B cell (primary cell): ENCODE measurements around the gene MAPKAPK3. TPM values are rescaled to one million over a fixed set of nuclear protein-coding genes. Genes with fewer than 3 reads are reported as not detected.
A peak's percentile ranks its signal among the peaks of the same experiment; 100 is the strongest.

Experiments
- ATAC-seq: fragments of 200-7000 bp; cut with Tn5 transposase; one replicate; pipeline ENCODE4 v1.10.0; 2021; ENCODE audit warnings: low read depth, mild to moderate bottlenecking, moderate number of reproducible peaks, moderate library complexity
- CTCF ChIA-PET: fragments of 350-600 bp; sonication (Branson Sonifier 250); formaldehyde crosslinking; loops from one replicate; lab custom pipeline; 2021; ENCODE audit warnings: antibody characterized with exemption, inconsistent platforms; lab: Charles Lee
- POLR2A ChIA-PET: fragments of 350-600 bp; sonication (Branson Sonifier 250); formaldehyde crosslinking; loops from one replicate; lab custom pipeline; 2021; ENCODE audit warnings: antibody characterized with exemption; lab: Charles Lee
- DNase-seq: peaks from one replicate; pipeline ENCODE4 v3.0.0; 2013
- H2AFZ ChIP-seq: 2 replicates; pipeline ENCODE4 v1.6.1; 2012; ENCODE audit warnings: mild to moderate bottlenecking, low read depth, low read length; ENCODE audit not compliant: insufficient read depth, poor library complexity, severe bottlenecking
- H3K27ac ChIP-seq, 2 donors: 1 replicate in 1 of 2; 2 replicates in 1 of 2; pipeline ENCODE4 v1.5.1; 2012 to 2013; ENCODE audit warnings: low read length in 2 of 2, mild to moderate bottlenecking in 2 of 2, moderate library complexity in 1 of 2
- H3K27me3 ChIP-seq, 4 experiments: fragments of 200-600 bp in 1 of 4; sonication (generic) in 1 of 4; replicated peaks in 1 of 4; 1 replicate in 2 of 4; 2 replicates in 2 of 4; pipeline versions ENCODE4 v1.6.1 to v1.7.0; 2013 to 2016; ENCODE audit warnings: low read length in 3 of 4, mild to moderate bottlenecking in 2 of 4, mixed read lengths in 1 of 4, moderate library complexity in 1 of 4; ENCODE audit not compliant: insufficient read depth in 4 of 4, control insufficient read depth in 3 of 4; ENCODE audit errors: control extremely low read depth in 1 of 4
- H3K36me3 ChIP-seq, 2 experiments: replicated peaks in 1 of 2; 1 replicate in 1 of 2; 2 replicates in 1 of 2; pipeline versions ENCODE4 v1.6.1 to v1.7.1; 2013; ENCODE audit warnings: low read length in 1 of 2; ENCODE audit not compliant: insufficient read depth in 2 of 2, control insufficient read depth in 1 of 2; ENCODE audit errors: control extremely low read depth in 1 of 2, extremely low read depth in 1 of 2
- H3K4me1 ChIP-seq, 2 donors: fragments of 200-600 bp in 1 of 2; sonication (generic) in 1 of 2; 1 replicate in 1 of 2; 2 replicates in 1 of 2; pipeline versions ENCODE4 v1.5.1 to v1.6.1; 2013 to 2017; ENCODE audit warnings: low read length in 2 of 2; ENCODE audit not compliant: control insufficient read depth in 2 of 2, insufficient read depth in 2 of 2
- H3K4me2 ChIP-seq: replicated peaks from 2 replicates; pipeline ENCODE3; 2012; ENCODE audit warnings: mild to moderate bottlenecking, low read depth, low read length; ENCODE audit not compliant: poor library complexity, severe bottlenecking
- H3K4me3 ChIP-seq, 5 experiments: fragments of 200-600 bp in 1 of 5; sonication (generic) in 1 of 5; 1 replicate in 3 of 5; 2 replicates in 2 of 5; pipeline versions ENCODE4 v1.5.1 to v1.7.0; 2011 to 2016; ENCODE audit warnings: low read length in 4 of 5, mild to moderate bottlenecking in 4 of 5, low read depth in 2 of 5, control low read depth in 1 of 5, moderate library complexity in 1 of 5; ENCODE audit not compliant: insufficient read depth in 1 of 5; ENCODE audit errors: control extremely low read depth in 1 of 5, extremely low read depth in 1 of 5
- H3K79me2 ChIP-seq: fragments of 200-600 bp; sonication (generic); one replicate; pipeline ENCODE4 v1.6.0; 2016; ENCODE audit warnings: low read length; ENCODE audit not compliant: control insufficient read depth, insufficient read depth
- H3K9ac ChIP-seq: fragments of 200-600 bp; sonication (generic); 2 replicates; pipeline ENCODE4 v1.6.1; 2017; ENCODE audit warnings: mild to moderate bottlenecking, low read length, moderate library complexity
- H3K9me3 ChIP-seq, 3 donors: one replicate each; pipeline versions ENCODE4 v1.6.1 to v1.7.1; 2013; ENCODE audit warnings: low read length in 2 of 3; ENCODE audit not compliant: control insufficient read depth in 2 of 3, insufficient read depth in 1 of 3; ENCODE audit errors: control extremely low read depth in 1 of 3
- H4K20me1 ChIP-seq: 2 replicates; pipeline ENCODE4 v1.6.0; 2012; ENCODE audit warnings: mild to moderate bottlenecking, low read length; ENCODE audit not compliant: insufficient read depth, control insufficient read depth, poor library complexity, severe bottlenecking
- H3K27ac Mint-ChIP-seq: one replicate; pipeline ENCODE4 v1.8.0; 2021; ENCODE audit warnings: mixed read lengths
- H3K27me3 Mint-ChIP-seq: one replicate; pipeline ENCODE4 v1.8.0; 2021; ENCODE audit warnings: mixed read lengths
- H3K4me1 Mint-ChIP-seq: one replicate; pipeline ENCODE4 v1.8.0; 2021; ENCODE audit warnings: mixed read lengths
- H3K4me3 Mint-ChIP-seq: one replicate; pipeline ENCODE4 v1.8.0; 2021; ENCODE audit warnings: mixed read lengths
- H3K9me3 Mint-ChIP-seq: one replicate; pipeline ENCODE4 v1.8.0; 2022; ENCODE audit warnings: mixed read lengths; ENCODE audit not compliant: insufficient read depth
- CTCF ChIP-seq: fragments of 200-600 bp; IDR thresholded peaks from one replicate; pipeline ENCODE4 v1.8.0; 2022; ENCODE audit warnings: antibody characterized with exemption, mild to moderate bottlenecking
- EZH2 ChIP-seq: IDR thresholded peaks from 2 replicates; pipeline ENCODE4 v1.6.1; 2012; ENCODE audit warnings: borderline replicate concordance, low read depth, mild to moderate bottlenecking, moderate library complexity, low read length; ENCODE audit not compliant: insufficient read depth, poor library complexity, severe bottlenecking
- WGBS: methylation state at CpG from one replicate; pipeline ENCODE4 v1.1.5; 2013; ENCODE audit warnings: missing lambda C conversion rate; ENCODE audit not compliant: insufficient coverage; 5-methylcytosine and 5-hydroxymethylcytosine counted together
- intact Hi-C: fragments of 100-400 bp; cut with micrococcal nuclease; formaldehyde crosslinking; loops from one replicate; pipeline ENCODE4 v1.10.0; 2022
- polyA plus RNA-seq: library from polyadenylated mRNA; depleted of rRNA; stranded (reverse); fragments of >200 nt; gene quantifications from 2 replicates; pipeline ENCODE4 v1.2.3, GENCODE V29; 2012
- total RNA-seq, 2 donors: library from RNA; stranded (reverse); fragments of 120-200 nt in 1 of 2; gene quantifications; 1 replicate in 1 of 2; 2 replicates in 1 of 2; pipeline versions ENCODE4 v1.2.3 to v1.2.4, GENCODE V29; 2013 to 2022

The MAPKAPK3 gene
- total and polyA plus RNA-seq, 2 donors (not counting 1 experiment from before 2014, with no cell fraction given): 17.8 to 18.8 TPM

GRCh38 chr3:50676031-50676705 is 59.2 kb downstream of the MAPKAPK3 start:
- no peak overlapping the region for H2AFZ ChIP-seq
- no peak overlapping the region for H3K27ac ChIP-seq
- no peaks in the 10 kb centered on the region for H4K20me1 ChIP-seq
- H3K4me3 ChIP-seq: no peak overlapping the region
- ATAC-seq: no peak
- peaks cover 0 to 46% (median 29%) of the 10 kb centered on the region in 4 experiments for H3K27me3 ChIP-seq
- H3K9me3 ChIP-seq: no peaks in the 10 kb centered on the region
- H3K9ac ChIP-seq: no peak overlapping the region
- Mint-ChIP-seq H3K4me3 (peak overlapping the region; percentile 34), H3K27me3 (peaks cover 57% of the 10 kb centered on the region), H3K9me3 (no peaks in the 10 kb centered on the region), H3K27ac (no peak overlapping the region), H3K4me1 (peaks cover 9% of the 10 kb centered on the region)
- no peaks in the 10 kb centered on the region for H3K79me2 ChIP-seq
- intact Hi-C loops: no loop called here
- TF ChIP-seq EZH2 (no peak), CTCF (no peak)
- H3K4me1 ChIP-seq: peaks cover 3 to 12% of the 10 kb centered on the region in 2 donors
- ChIA-PET POLR2A (no interaction called here), CTCF (interaction anchor here (1.0 kb wide), 1 partner anchor 696 kb away, joined by 4 read pairs; no protein-coding TSS in a partner anchor)
- no peak for DNase-seq
- 100% methylated on average over 2 of the region's 7 CpGs for WGBS
- H3K36me3 ChIP-seq: no peaks in the 10 kb centered on the region
- no peak overlapping the region for H3K4me2 ChIP-seq

GRCh38 chr3:50687127-50687751 is 70.3 kb downstream of the MAPKAPK3 start:
- POLR2A ChIA-PET: no interaction called here
- Mint-ChIP-seq H3K4me3 (no peak overlapping the region), H3K4me1 (no peaks in the 10 kb centered on the region), H3K27ac (no peak overlapping the region), H3K27me3 (peaks cover 42% of the 10 kb centered on the region), H3K9me3 (no peaks in the 10 kb centered on the region)
- CTCF ChIA-PET: no interaction called here
- Histone ChIP-seq H2AFZ (no peak overlapping the region), H3K9me3 (no peaks in the 10 kb centered on the region), H3K27ac (no peak overlapping the region), H3K4me1 (no peaks in the 10 kb centered on the region), H3K4me2 (no peak overlapping the region), H3K9ac (no peak overlapping the region), H4K20me1 (no peaks in the 10 kb centered on the region), H3K79me2 (no peaks in the 10 kb centered on the region), H3K27me3 (no peaks in the 10 kb centered on the region), H3K36me3 (no peaks in the 10 kb centered on the region), H3K4me3 (no peak overlapping the region)
- no peak for DNase-seq
- no peak for ATAC-seq
- TF ChIP-seq CTCF (no peak), EZH2 (no peak)
- WGBS: 94% methylated on average over 6 of the region's 7 CpGs
- intact Hi-C loops: no loop called here
